HAP-1 (cell line): ENCODE results near the gene ABCC10.
"Not testable (repeated sequence)": the region's sequence is repeated elsewhere in the genome, so short reads cannot be mapped to it uniquely, and the experiment has no call there.

ENCODE experiments used
- DNase-seq, 2 experiments: peaks; one replicate each; pipeline ENCODE4 v3.0.0-alpha.2; 2016 to 2020; ENCODE audit warnings: low spot score in 2 of 2
- H3K27me3 ChIP-seq: fragments of 250-450 bp; sonication (Bioruptor Pico); 2 replicates; pipeline ENCODE4 v1.5.1; 2020; ENCODE audit warnings: low read depth, mild to moderate bottlenecking, moderate library complexity
- H3K36me3 ChIP-seq: fragments of 250-450 bp; sonication (Bioruptor Pico); replicated peaks from 2 replicates; pipeline ENCODE4 v1.5.1; 2020; ENCODE audit warnings: mild to moderate bottlenecking
- H3K4me1 ChIP-seq: fragments of 250-450 bp; sonication (Bioruptor Pico); 2 replicates; pipeline ENCODE4 v1.5.1; 2020; ENCODE audit warnings: mild to moderate bottlenecking
- H3K4me3 ChIP-seq: fragments of 250-450 bp; sonication (Bioruptor Pico); 2 replicates; pipeline ENCODE4 v1.5.1; 2020; ENCODE audit warnings: mild to moderate bottlenecking, moderate library complexity
- H3K9me3 ChIP-seq: fragments of 250-450 bp; sonication (Bioruptor Pico); 2 replicates; pipeline ENCODE4 v1.5.1; 2020; ENCODE audit warnings: mild to moderate bottlenecking, moderate library complexity
- in situ Hi-C: fragments of 300-500 bp; cut with MboI; formaldehyde crosslinking; loops from 3 replicates; pipeline ENCODE4 v1.14.3; 2020; ENCODE audit warnings: low sequenced_read_pairs, inconsistent platforms, mixed read lengths

The ABCC10 gene, protein sequence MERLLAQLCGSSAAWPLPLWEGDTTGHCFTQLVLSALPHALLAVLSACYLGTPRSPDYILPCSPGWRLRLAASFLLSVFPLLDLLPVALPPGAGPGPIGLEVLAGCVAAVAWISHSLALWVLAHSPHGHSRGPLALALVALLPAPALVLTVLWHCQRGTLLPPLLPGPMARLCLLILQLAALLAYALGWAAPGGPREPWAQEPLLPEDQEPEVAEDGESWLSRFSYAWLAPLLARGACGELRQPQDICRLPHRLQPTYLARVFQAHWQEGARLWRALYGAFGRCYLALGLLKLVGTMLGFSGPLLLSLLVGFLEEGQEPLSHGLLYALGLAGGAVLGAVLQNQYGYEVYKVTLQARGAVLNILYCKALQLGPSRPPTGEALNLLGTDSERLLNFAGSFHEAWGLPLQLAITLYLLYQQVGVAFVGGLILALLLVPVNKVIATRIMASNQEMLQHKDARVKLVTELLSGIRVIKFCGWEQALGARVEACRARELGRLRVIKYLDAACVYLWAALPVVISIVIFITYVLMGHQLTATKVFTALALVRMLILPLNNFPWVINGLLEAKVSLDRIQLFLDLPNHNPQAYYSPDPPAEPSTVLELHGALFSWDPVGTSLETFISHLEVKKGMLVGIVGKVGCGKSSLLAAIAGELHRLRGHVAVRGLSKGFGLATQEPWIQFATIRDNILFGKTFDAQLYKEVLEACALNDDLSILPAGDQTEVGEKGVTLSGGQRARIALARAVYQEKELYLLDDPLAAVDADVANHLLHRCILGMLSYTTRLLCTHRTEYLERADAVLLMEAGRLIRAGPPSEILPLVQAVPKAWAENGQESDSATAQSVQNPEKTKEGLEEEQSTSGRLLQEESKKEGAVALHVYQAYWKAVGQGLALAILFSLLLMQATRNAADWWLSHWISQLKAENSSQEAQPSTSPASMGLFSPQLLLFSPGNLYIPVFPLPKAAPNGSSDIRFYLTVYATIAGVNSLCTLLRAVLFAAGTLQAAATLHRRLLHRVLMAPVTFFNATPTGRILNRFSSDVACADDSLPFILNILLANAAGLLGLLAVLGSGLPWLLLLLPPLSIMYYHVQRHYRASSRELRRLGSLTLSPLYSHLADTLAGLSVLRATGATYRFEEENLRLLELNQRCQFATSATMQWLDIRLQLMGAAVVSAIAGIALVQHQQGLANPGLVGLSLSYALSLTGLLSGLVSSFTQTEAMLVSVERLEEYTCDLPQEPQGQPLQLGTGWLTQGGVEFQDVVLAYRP (N-terminal part only)

DNA sequence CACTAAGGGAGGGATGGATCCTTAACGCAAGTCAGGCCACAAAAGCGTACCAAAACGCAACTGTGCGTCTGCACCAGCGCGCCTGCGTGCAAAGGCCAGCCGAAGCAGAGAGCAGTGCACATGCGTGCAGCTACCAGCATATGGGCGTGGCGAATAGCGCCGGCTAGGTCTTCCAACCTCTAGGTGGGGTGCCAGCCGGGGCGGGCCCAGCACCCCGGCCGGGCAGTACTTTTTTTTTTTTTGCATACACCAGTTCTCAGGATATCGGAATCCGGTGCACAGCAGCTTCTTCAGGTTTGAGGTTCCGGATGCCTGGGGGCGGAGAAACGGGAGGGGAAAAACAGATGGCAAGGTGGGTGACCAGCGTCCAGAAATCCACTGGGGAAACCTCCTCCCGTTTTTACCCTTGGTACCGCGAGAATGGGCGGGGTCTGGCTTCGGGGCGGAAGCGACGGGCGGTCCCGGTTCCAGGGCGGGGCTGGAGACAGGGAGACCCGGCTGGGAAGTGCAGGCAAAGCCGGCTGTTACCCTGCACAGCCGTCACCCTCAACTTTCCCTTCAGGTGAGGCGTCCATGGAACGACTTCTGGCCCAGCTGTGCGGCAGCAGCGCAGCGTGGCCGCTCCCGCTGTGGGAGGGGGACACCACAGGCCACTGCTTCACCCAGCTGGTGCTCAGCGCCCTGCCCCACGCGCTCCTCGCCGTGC is at the start of gene ABCC10:
TSS of gene ABCC10 (plus strand) at position 136 of the 706 bp plus-strand sequence. CDS start at position 574, 438 bp downstream.
- no peaks in the 10 kb centered on the region for H3K27me3 ChIP-seq
- in situ Hi-C loops = no loop called here
- H3K36me3 ChIP-seq = 0 out of 2 replicates have a peak, but pooled peaks cover 3% of the 10 kb centered on the region
- peak within 1 kb of the TSS; percentile 82 for H3K4me3 ChIP-seq
- no peaks in the 10 kb centered on the region for H3K9me3 ChIP-seq
- H3K4me1 ChIP-seq = peaks cover 9% of the 10 kb centered on the region
- peak; percentile 89 to 98 for DNase-seq

DNA sequence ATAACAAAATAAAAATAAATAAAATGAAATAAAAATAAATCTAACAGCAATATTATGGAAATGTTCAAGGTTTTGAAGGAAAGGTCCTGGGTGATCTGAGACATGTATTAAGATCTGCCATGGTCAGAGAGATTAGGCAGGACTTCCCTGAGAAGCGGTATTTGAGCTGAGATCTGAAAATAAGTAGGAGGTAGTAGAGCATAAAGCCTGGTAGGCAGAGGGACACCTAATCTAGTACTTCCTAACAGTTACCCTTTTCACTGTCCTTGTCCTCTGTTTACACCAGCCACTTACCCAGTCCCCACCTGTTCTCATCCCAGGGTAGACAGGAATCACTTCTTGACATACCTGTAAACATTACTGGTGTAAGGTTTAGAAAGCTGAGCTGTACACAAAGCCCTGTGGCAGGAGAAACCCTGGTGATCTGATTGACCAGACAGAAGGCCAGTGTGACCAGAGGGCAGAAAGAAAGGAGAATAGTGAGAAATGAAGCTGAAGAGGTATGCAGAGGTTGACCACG is 49.6 kb upstream of the ABCC10 start:
- Histone ChIP-seq H3K9me3 (no peaks in the 10 kb centered on the region), H3K4me3 (no peak overlapping the region), H3K27me3 (peaks cover 10% of the 10 kb centered on the region), H3K36me3 (no peaks in the 10 kb centered on the region), H3K4me1 (no peaks in the 10 kb centered on the region)
- in situ Hi-C loops = no loop called here
- DNase-seq = no peak

DNA sequence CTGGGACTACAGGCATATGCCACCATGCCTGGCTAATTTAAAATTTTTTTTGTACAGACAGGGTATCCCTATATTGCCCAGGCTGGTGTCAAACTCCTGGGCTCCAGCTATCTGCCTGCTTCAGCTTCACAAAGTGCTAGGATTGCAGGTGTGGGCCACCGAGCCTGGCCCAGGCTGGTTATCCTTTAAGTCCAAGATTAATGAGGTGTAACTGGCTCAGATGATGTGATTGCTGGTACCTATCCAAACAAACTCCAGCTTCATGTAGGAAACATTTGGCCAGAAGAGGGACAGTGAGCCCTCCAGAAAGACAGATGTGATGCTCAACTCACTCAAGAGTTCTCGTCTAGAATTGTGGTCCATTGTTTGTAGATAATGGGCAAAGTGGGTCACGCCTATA is 48.7 kb upstream of the ABCC10 start:
- in situ Hi-C loops = no loop called here
- DNase-seq = no peak
- Histone ChIP-seq H3K4me1 (no peaks in the 10 kb centered on the region), H3K27me3 (peaks cover 10% of the 10 kb centered on the region), H3K9me3 (no peaks in the 10 kb centered on the region), H3K4me3 (no peak overlapping the region), H3K36me3 (no peaks in the 10 kb centered on the region)

DNA sequence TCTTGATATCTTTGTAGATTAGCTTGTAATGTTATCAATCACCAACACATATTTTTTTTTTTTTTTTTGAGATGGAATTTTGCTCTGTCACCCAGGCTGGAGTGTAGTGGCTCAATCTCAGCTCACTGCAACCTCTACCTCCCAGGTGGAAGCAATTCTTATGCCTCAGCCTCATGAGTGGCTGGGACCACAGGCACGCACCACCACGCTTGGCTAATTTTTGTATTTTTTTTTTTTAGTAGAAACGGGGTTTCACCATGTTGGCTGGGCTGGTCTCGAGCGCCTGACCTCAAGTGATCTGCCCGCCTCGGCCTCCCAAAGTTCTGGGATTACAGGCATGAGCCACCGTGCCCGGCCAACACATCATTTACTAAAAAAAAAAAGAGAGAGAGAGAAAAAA is 46.5 kb upstream of the ABCC10 start:
- H3K36me3 ChIP-seq, H3K4me1 ChIP-seq, H3K27me3 ChIP-seq, in situ Hi-C loops, DNase-seq, H3K4me3 ChIP-seq, H3K9me3 ChIP-seq: not testable (repeated sequence)

DNA sequence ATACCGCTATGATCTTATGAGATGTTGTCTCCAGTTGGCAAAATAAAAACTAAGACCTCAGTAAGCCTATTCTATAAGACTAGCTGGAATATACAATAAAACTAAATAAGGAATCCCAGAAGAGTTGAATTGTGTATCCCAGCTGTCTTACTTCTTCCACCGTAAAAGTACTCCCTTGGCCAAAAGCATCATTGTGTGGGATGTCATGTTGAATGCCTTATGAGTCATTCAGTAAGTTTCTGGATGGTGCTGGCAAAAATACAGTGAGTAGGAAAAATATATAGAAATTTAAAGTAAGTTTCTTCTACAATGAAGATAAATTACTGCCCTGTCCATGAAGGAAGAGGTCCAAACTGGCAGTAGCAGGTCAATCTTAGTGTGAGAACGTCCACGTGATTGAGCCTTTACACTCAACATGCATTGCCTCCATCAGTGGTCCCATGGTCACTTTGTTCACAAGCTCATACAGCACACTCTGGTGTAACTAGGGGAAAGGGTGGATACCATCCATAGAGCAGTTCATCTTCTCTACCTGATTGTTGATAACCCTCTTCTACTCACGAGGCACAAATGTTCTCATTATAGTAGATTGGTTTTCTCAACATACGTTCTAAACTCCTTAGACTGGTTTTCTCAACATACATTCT is 44.2 kb upstream of the ABCC10 start:
- Histone ChIP-seq H3K36me3 (no peaks in the 10 kb centered on the region), H3K27me3 (peaks cover 10% of the 10 kb centered on the region), H3K9me3 (no peaks in the 10 kb centered on the region), H3K4me1 (no peaks in the 10 kb centered on the region), H3K4me3 (no peak overlapping the region)
- in situ Hi-C loops = no loop called here
- DNase-seq = no peak

DNA sequence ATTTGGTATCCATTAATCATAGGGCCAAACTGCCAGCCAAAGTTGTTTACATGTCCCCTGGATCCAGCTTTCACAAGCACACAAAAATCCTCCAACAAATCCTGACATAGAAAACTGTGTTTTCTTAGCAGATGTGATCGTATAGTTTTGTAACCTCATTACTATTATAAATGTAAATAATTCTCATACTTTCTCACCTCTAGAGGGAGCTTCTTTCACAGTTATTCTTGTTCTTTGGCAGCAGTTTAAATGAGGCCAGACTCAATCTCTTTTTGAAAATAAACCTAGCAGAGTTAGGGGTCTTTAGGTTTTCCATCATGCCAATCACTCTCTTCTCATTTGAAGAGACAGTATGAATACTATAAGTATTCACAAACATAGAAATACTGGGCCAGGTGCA is 40.8 kb upstream of the ABCC10 start:
- Histone ChIP-seq H3K4me3 (no peak overlapping the region), H3K4me1 (no peaks in the 10 kb centered on the region), H3K9me3 (no peaks in the 10 kb centered on the region), H3K27me3 (no peaks in the 10 kb centered on the region), H3K36me3 (no peaks in the 10 kb centered on the region)
- in situ Hi-C loops = no loop called here
- no peak for DNase-seq

DNA sequence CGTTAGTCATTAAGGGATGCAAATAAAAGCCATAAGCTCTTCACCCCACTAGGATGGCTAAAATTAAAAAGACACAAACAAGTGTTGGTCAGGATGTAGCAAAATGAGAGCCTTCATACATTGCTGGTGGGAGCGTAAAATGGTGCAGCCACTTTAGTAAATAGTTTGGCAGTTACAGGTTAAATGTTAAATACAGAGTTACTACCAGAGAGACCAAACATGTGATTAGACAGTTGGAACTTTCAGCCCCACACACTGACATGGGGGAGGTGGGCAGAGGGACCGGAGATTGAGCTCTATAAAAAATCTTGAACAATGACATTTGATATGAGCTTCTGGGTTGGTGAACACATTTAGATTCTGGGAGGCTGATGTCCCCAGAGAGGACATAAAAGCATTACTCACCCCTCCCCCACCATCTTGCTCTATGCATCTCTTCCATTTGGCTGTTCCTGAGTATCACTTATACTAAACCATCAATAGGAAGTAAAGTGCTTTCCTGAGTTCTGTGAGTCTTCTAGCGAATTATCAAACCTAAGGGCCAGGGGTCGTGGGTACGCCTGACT is 37.5 kb upstream of the ABCC10 start:
- DNase-seq = no peak
- in situ Hi-C loops = no loop called here
- H3K4me3 ChIP-seq = no peak overlapping the region
- no peaks in the 10 kb centered on the region for H3K4me1 ChIP-seq
- H3K9me3 ChIP-seq = no peaks in the 10 kb centered on the region
- H3K36me3 ChIP-seq = no peaks in the 10 kb centered on the region
- no peaks in the 10 kb centered on the region for H3K27me3 ChIP-seq

DNA sequence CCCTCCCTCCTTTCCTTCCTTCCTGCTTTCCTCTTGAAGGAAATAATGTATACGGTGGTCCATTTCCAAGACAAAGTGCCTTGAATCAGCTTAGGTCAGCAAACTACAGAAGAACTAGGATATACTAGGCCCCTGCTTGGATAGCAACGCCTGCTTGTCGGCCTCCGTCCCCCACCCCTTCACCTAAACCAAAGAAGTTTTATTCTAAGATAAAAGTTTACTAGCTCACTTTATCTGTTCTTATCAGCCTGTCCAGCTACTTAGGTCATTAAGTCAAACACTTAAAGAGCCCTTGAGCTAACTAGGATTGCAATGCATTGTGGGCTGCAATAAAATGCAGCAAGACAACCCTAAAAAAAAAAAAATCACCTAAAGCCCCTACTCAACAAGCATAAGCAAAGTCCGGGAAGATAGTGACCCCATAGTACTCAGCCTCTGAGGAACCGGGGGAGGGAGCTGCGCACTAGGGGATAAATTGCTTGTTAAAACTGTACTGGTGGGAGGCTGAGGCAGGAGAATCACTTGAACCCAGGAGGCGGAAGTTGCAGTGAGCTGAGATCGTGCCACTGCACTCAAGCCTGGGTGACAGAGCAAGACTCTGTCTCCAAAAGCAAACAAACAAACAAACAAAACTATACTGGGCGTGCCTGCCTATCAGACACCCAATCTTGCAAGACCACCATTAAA is 36.4 kb upstream of the ABCC10 start:
- in situ Hi-C loops, H3K4me3 ChIP-seq, H3K27me3 ChIP-seq, H3K4me1 ChIP-seq, H3K9me3 ChIP-seq, DNase-seq, H3K36me3 ChIP-seq: not testable (repeated sequence)

DNA sequence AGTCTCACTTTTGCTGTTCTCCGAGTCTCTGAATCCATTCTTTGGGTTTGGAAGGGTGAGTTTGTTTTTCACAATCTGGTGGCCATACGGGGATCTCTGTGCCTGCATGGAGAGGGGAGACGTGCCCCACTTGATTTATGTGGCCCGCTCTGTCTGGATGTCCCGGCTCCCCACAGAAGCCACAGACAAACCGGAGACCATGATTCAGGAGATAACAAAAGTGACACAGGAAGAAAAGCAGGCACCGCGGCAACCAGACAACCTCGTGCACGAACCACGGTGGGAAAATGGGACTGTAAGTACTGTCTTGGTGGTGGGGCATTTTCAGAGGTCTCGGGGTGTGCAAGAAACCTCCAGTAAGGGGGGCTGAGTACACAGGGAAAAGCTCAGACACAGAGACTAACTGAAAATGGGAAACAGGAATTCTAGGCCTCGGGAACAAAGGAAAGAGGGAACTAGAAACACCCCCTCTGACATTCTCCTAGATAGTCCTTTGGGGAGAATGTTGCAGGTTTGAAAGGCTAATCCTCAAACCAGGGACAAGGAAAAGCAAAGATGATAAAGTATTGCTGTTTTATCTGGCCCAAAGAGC is 35.8 kb upstream of the ABCC10 start:
- in situ Hi-C loops = no loop called here
- H3K27me3 ChIP-seq = no peaks in the 10 kb centered on the region
- no peaks in the 10 kb centered on the region for H3K36me3 ChIP-seq
- no peak for DNase-seq
- H3K4me3 ChIP-seq = no peak overlapping the region
- H3K9me3 ChIP-seq = no peaks in the 10 kb centered on the region
- no peaks in the 10 kb centered on the region for H3K4me1 ChIP-seq

DNA sequence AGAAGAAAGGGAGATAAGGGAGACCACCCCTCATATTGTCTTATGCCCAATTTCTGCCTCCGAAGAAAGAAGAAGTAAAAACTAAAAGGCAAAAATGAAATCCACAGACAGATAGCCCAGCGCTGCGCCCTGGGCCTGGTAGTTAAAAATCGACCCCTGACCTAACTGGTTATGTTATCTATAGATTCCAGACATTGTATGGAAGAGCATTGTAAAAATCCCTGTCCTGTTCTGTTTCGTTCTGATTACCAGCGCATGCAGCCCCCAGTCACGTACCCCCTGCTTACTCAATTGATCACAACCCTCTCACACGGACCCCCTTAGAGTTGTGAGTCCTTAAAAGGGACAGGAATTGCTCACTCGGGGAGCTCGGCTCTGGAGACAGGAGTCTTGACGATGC is 34.2 kb upstream of the ABCC10 start:
- H3K4me3 ChIP-seq, H3K36me3 ChIP-seq, H3K4me1 ChIP-seq, in situ Hi-C loops, H3K9me3 ChIP-seq, H3K27me3 ChIP-seq, DNase-seq: not testable (repeated sequence)

DNA sequence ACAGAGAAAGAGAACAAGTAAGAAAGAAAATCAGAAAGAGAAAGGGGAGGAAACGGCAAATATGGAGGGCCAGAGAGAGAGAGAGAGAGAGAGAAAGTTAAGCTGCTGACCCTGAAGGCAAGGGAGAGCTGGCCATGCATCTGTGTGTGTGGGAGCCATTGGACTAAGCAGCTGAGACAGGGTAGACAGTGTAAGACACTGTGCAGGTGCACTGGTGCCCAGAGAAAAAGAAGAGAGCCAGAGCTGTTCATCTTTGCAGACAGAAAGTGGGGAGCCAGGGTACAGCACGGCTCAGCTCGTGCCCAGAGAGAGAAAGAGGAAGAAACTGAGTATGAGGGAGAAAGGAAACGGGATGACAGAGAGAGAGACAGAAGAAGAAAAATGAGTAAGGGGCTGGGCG is 33.7 kb upstream of the ABCC10 start:
- Histone ChIP-seq H3K36me3 (no peaks in the 10 kb centered on the region), H3K9me3 (no peaks in the 10 kb centered on the region), H3K27me3 (no peaks in the 10 kb centered on the region), H3K4me1 (no peaks in the 10 kb centered on the region), H3K4me3 (no peak overlapping the region)
- no peak for DNase-seq
- in situ Hi-C loops = no loop called here

DNA sequence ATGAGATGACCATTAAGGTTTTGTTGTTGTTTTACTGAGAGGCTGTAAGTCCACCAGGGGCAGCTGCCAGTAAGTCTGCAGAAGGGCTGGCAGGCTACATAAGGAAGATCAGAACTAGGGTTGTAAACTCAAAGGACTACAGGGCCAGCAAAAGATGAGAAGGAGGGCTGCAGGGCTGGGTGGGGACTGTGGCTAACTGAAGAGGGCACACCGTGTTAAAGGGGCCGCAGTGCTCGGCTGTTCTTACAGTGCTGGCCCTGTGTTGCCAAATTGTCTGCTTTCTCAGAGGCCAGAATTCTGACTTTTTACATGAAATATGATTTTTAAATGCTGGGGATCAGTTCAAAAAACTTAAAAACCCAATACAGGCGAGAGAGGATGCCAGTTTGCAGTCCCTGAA is 32.4 kb upstream of the ABCC10 start:
- H3K27me3 ChIP-seq = no peaks in the 10 kb centered on the region
- no peaks in the 10 kb centered on the region for H3K36me3 ChIP-seq
- no peaks in the 10 kb centered on the region for H3K9me3 ChIP-seq
- in situ Hi-C loops = no loop called here
- no peak overlapping the region for H3K4me3 ChIP-seq
- no peaks in the 10 kb centered on the region for H3K4me1 ChIP-seq
- DNase-seq = no peak
